CD4-positive, alpha-beta T cell treated with Interleukin-17A for 4 hours (primary cell): ENCODE results near the gene TNS3.

Source experiments
- DNase-seq: peaks from one replicate; pipeline ENCODE4 v3.0.0-alpha.2; 2020; ENCODE audit warnings: mixed read lengths

The TNS3 gene

DNA sequence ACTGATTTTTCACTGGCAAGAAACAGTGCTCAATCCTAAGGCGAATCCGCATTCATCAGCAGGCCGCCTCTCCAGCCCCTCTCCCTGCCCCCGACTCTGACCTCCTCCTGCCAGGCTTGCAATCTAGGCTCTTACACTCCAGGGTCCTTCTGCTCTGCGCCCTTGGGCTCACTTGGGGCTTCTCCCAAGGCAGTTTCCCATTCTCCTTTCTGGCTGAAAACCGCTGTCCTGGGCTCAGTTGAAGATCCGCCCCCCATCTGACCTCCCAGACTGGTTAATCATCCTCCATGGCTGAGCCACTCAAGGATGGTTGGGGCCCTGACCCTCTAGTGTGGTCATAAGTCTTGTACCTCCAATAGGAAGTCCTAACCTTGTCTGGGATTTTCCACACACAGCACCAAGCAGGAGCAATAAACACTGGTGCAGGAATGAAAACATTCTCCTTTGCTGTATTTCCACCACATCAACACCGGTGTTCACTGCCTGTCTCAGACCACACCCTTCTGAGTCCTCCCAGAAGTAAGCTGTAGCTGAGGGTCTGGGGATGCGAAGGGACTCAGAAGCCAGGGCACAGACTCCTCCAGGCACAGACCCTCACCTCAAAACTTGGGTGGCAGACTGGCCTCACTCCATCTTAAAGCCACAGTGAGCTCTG, 42.4 kb downstream of the TNS3 start:
- DNase-seq: no peak

DNA sequence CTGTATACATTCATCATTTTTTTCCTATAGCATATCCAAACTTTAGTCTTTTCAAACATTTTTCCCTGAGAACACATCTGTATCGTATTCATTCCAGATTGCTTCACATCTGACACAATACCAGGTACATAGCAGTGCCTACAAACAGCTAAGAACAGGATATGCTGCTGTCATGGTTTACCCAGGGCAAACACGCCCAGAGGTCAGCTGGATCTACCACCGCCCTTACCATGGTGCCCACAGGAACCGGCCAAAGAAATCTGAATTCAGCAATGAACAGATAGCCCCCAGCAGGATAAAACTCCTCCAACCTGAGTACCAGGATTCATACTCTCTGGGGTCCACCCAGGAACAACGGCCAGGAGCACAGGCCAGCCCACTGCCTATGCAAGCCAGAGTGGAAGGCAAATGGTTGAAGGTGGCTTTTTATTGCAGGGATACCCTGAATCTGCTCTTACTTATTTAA, 43.0 kb downstream of the TNS3 start:
- DNase-seq: no peak

DNA sequence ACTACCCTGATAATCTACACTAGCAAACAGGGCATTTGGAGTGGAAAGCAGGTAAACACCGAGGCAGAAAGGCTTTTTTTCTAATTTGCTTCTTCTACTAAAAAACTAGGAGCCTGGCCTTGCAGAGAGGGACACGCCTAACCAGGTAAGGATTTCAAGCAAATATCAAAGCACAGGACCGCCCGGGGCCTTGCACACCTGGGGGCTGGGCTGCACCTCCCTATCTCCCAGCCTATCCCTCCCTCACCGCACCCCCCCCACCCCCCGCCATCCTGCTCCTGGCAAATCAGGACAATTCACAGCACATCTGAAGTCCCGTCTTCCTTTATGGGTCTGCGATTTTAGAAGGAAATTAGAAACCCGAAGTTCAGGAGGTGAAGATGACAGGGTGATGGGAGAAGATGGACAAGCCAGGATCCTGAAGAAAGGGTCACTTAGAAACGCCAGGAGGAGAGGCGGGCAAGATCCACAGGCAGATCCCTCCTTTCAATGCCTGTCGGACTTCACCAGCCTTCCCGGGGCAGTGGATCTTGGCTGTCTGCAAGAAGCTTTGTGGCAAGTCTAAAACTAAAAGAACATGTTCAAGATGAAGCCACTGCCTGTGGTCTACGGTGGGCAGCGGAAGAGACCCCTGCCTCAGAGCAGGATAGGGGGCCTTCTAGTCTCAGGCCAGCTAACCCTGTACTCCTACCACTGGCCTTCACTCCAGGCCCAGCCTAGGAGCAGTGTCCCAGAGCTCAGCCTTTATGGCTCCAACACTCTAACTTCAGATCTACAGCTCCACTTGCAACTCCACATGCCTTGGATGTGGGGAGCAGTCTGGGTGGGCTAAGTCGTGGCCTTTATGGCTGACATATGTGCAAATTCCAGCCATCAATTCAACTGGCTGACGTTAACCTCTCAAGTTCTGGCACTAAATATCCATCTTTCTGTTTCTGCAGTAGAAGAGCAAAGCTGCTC, 43.9 kb downstream of the TNS3 start:
- DNase-seq: no peak

DNA sequence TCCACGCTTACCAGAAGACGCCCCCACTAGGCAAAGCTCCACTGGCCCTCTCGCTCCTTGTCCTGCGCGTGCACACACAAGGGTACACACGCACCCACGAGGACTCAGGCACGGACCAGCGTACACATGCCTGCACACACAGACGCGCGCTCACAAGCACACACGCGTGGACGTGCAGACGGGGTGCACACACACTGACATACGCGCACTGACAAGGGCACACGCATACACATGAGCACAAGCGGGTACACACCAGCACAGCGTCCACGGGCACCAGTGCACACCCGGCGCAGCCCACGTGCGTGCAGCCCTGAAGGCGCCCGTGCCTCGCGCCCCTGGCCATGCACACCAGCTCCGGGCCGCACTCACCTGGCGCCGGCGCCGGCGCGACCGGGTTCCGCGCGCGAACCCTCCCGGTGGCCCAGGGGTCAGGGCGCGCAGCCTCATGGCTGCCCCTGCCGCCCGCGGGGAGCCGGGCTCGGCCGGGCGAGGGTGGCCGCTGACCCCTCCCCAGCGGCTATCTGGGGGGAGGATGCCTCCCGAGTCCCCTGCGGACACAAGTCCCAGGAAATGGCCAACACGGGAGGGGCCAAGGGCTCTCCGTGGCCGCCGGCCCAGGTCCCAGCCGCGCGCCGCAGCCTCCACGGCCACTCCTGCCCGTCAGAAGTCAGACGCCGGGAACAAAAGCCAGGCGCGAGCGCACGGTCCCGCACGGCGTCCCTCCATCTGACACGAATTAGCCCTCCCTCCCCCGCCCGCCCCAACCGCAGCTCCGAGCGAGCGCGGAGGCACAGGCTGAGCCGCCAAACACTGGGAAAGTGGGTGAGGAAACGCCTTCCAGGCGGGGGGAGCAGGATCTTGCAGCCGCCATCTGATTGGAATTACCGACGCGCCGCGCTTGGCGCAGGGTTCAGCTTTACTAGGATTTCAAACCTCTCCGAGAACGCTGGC, 45.0 kb downstream of the TNS3 start:
- no peak for DNase-seq

DNA sequence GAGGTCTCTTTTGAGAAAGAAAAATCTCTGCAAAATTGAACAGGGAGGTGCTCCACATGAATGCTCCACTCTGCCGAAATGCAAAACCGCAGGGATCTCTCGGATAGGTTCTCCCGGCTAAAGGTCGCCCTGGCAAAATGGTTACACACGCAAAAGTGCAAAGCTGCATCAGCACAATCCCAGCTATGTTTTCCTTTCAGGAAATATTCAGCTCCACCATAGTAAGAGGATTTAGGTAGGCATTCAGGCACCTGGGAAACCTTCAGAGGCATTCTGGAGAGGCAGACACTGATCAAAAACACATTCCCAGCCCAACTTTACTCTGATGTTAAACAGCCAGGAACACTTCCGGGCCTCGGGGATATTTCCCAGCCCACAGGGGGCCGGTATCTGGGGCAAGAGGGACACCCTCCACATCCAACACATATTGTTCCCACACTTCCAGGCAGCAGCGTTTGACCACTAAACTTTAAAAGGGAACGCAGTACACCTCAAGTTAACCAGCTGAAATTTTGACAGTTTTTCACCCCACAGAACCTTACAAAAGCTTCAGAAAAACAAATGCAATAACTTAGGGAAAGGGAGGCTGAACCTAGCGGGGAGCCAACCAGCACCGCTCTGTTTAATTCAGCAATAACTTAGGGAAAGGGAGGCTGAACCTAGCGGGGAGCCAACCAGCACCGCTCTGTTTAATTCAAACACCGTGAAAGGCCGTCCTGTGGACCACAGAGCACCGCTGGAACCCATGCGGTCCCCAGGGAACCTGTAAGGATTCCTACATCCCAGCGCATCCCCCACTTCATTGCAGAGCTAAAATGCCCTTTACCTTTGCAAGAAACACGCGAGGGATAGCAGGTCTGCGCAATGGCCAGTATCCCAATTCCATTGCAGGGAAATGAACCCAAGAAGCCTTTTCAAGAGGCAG, 45.9 kb downstream of the TNS3 start:
- no peak for DNase-seq

DNA sequence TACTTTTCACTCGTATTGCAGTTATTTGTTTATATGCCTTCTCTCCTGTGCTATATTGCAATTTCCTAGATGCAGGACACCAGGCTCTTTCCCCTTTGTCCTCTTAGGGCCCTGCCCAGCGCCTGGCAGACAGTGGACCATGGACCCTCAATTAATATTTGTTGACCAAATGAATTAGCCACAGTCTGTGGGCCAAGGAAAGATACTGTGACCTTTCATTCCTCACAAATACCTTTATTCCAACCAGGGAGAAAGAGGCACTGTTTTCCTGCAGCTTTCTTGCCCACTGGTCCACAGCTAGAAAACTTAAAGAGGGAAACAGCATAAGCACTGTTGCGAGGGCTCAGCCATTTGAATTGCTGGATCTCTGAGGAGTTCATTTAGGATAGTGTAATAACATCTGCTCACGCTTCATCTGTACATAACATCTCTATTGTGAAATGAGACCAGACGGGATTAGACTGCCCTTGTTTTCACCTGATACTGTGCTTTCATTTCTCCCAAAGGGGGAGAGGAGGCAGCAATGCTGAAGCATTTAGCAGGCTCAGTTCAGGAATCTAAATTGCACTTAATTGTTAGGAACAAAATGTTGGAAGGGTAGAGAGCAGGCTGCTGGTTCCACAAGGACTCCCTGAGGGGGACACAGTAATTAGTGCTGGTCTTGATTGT, 46.7 kb downstream of the TNS3 start:
- DNase-seq: no peak

DNA sequence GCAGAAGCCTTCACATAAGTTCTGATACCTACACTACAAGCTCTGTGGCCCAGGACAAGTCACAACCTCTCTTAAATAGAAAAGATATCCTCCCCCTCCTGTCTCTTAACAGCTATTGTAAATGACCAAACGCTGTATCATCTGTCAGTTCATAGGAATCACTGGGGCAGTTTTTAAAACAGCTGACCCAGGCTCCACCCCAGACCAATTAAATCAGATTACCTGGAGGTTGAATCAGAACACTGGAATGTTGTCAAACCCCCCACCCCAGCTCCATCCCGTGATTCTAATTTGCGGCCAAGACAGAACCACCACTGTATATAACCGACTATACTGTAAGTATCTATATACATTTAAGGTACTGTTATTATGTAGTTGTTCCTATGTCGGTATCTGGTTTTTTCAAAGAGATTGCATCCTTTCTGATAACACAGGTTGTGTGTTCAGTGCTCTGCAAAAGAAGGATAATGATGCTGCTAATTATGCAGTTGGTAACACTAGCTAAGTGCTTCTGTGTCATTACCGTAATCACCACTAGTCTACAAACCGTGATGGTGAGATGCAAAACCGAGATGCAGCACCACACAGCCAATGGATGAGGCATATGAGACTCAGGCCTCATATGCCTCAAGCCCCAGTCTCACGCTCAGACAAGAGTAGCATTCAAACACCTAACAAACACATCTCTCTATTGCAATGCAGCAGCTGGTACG, 47.4 kb downstream of the TNS3 start:
- DNase-seq: no peak

DNA sequence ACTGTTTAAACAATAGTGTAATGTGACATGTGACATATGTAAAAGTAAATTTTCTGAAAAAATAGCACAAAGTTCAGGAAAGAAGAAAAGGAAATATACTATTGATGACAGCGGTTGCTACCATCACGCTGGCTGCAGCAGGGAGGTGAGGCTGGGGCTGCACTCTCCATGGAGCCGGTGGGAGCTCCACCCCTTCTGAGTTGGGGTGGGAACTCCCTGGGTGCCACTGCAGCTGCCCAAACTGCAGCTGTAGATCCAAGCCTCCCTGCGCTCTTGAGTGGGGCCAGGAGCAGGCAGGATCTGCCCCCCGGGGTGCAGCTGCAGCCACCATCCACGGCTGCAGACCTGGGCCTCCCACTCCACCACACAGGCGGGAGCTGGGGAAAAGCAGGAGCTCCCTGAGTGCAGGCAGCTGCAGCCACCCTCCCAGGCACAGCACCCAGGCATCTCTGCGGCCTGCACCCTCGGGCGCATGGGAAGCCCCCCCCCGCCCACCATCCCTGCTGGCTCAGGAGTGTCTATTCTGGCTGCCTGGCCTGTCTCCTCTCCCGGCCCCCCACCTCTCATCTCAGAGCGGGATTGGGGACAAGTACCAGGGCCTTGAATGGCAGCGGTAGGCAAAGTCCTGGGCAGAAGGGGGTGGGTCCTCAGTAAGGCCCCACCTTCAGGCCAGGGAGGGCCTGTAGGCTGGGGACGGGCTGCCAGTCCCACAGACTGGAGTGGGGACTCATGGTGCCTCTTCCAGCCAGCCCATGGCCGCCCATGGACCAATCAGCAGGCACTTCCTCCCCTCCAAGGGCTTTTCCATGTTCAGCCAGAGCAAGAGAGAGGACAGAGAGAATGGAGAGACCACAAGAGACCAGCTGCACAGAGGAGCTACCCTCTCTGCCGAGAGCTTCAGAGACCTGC, 50.1 kb downstream of the TNS3 start:
- DNase-seq: no peak

DNA sequence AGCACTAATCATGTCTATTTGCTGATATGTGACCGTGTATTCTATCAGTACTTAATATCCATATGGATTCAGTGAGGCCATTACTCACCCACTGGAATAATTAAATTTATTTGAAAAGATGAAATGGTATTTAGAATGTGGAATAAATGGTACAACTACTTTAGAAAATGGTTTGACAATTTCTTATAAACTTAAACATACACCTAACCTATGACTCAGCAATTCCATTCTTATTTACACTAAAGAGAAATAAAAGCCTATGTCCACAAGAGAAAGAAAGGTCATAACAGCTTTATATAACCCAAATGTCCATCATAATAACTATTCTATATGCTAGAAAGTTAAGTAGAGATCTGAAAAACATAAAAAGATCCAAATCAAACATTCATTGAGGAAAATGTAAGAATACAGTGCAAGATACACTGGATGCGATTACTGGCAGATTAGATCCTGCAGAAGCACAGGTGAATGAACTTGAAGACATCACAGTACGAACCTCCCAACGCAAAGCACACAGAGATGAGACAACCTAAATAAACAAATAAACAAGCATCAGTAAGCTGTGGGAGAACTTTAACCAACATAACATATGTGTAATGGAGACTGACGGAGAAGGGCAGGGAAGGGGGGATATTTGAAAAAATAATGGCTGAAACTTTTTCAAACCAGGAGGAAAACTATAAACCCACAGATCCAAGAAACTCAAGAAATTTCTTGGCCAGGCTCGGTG, 51.9 kb downstream of the TNS3 start:
- no peak for DNase-seq

DNA sequence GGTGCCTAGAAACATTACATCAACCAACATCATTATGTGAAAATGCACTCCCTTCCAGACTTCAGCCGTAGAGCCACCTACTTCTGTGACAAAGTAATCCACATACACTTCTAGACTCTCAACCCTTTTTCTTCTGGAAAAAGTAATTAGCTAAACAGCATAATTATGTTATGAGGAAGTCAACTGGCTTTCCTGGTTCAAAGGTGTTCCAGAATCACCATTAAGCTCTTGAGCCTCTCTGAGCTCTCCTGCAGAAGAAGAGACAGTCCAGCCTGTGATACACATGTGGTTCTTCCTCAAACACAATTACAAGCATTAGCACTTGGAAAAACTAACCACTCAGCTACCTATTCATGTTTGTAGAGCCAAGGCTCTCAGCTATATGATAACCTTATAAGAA, 52.5 kb downstream of the TNS3 start:
- no peak for DNase-seq

DNA sequence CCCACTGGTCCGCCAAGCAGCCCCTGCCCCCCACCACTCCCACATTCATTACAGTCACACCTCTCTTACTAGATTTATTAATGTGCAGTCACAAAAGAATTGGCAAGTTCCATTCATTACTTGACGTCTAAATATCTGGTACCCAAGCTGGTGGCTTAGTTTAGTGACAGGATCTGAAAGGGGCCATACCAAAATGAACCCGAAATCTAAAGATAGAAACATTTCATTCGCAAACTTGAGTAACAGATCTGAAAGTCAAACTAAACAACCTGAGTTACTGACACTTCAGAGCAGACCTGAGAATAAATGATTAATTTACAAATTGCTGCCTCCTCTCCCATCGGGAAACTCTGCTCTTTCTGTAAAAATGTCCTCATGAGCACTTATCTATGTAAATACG, 53.4 kb downstream of the TNS3 start:
- no peak for DNase-seq

DNA sequence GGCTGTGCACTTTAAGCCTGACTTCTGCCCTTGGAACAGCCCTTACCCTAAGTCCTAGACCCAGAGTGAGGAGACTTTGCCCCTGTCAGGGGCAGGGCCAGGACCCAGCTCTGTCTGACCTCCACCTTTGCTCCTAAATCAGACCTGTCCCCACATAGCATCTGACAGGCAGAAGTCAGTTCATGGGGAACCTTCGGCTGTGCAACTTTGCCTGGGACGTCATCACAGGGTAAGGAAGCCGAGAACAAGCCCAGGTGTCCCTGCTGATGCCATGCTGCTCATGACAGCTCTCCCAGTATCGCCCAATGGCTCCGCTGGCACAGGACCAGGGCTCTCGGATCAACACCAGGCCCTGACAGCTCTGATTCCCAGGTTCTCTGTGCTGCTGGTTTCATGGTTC, 55.4 kb downstream of the TNS3 start:
- DNase-seq: no peak

DNA sequence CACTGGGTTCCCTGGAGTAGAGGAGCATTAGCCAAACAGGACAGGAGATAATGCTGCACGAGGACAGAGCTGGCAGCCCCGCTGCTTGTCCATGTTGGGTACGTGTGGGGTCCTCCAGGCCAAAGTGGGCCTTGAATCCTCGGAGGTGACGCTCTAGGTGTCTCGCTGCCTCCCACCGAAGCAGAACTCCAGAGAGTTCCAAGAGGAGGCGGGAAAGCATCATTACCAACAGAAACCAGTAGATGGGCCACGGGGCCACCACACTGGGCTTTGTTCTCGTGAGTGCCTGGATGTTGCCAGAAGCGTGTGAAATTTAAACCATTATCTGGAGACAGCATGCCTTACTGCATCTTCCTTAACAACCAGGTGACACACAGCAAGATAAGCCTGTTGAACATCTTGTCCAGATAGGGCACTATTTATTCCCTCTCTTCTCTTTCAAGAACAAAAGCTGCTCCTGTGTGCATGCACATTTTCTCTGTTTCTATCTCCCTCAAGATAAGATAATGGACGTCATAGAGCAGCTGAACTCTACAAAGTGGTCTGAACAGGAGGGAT, 56.8 kb downstream of the TNS3 start:
- DNase-seq: no peak

DNA sequence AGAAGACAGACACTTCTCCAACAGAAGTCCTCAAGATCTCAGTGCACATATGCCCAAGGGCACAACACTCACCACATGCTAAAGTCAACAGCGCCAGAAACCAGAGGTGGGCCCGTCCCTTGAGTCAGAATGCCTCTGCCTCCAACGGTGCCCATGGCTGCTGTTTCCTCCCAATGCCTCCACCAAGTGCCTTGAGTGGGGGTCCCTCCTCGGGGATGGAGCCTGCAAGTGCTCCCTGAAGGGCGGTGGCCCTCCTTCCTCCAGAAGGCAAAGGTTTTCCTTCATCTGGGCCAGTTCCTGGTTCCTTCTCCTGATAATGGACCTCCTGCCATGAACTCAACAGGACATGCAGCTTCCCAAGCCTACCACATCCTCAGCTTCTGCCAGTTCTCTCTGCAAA, 58.5 kb downstream of the TNS3 start:
- no peak for DNase-seq

DNA sequence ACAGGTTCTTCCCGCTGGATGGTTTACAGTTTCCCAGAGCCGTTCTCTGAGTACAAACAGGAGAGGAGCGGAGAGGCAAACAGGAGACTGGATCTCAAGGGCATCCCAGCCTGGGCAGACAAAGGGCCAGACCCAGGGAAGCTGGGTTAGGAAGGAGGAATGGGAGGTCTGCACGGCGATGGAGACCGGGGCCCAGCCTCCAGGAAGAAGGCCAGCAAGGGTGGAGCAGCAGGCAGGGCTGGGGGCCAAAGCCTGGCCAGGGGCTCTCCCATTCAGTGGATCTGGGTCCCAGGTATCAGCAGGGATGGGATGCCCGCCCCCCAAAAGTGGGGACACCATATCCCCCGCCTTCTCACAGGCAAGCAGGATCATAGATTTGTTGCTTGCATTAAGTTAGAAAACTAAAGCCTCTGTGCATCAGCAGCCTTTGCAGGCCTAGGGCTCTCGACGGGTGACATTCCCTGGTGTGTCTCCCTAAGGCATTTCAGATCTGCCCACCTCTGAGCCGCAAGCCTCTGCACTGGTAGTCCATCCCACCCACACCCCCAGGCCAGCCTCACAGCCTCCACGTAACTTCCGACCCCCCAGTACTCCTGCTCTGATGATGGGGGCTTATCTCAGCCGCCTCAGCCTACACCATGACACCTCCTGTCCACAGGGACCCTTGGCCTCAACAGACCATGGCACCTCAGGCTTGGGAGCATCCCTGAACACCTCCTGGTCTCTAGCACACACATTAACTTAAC, 59.9 kb downstream of the TNS3 start:
- no peak for DNase-seq

DNA sequence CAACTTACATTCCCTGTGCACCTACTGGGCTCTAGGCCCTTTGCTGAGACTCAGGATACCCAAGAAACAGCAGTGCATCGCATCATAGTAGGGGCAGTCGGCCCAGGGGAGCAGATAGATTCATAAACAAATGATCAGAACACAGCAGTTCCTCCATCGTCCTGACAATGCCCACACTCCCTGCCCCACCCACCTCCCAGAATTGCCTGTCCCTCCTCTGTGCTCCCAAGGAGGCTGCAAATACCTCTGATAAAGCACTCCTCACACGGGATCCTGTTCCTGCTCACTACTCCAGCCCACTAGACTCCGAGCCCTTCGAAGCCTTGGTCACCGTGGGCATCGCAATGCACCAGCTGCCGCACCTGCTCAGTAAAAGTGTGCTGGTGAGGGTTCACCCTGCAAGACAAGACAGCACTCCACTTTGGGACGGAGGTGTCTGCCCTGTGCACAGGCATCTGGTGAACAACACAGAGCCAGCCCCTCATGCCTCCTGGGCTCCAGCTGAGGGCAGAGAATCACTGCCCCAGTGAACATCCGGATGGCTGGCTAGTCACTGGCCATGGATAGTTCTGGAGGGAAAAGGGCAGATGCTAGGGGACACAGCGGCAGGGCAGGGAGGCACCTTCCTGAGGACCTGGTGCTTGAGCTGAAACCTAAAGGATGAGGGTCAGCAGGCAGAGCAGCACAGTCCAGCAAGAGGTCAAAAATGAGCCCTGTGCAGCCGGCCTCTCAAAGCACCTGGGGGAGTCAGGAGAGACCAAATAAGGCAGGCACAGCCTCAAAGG, 60.7 kb downstream of the TNS3 start:
- no peak for DNase-seq

DNA sequence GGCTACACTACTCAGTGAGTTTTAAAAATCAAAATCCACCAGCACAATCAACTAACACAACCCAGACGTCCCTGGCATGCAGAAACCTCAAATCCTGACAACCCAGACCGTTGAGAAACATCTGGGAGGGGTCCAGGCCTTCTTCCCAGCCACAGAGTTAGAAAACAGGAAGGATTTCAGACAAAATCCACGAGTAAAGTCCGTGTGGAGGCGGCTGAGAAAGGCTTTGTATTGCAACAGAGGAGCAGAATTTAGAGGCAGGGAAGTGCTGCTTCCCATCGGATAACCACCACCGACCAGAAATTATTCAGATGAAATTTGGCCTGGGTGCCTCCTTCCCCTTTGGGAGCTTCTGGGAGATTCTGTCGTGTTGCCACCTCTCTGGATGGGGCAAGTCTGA, 61.5 kb downstream of the TNS3 start:
- DNase-seq: no peak
